GM23338 (cell line): ENCODE measurements around the gene RGL3. TPM values are rescaled to one million over a fixed set of nuclear protein-coding genes. Genes with fewer than 3 reads are reported as not detected.

Source experiments
- ATAC-seq: fragments of 200-7000 bp; cut with Tn5 transposase; 3 replicates; pipeline ENCODE4 v1.9.1; 2020
- DNase-seq: peaks from one replicate; pipeline ENCODE4 v3.0.0-alpha.2; 2015; ENCODE audit warnings: low spot score
- H2AFZ ChIP-seq: fragments of 200-600 bp; sonication (generic); 2 replicates; pipeline ENCODE4 v1.8.0; 2016; ENCODE audit warnings: antibody characterized with exemption, mild to moderate bottlenecking, moderate library complexity
- H3F3A ChIP-seq: fragments of 200-600 bp; sonication (generic); replicated peaks from 2 replicates; pipeline ENCODE4 v1.8.0; 2017; ENCODE audit warnings: antibody characterized with exemption, mixed run types, low read depth
- H3K27ac ChIP-seq: fragments of 200-600 bp; sonication (generic); 2 replicates; pipeline ENCODE4 v1.6.1; 2016; ENCODE audit warnings: low read depth
- H3K27me3 ChIP-seq: fragments of 200-600 bp; sonication (generic); 2 replicates; pipeline ENCODE4 v1.8.0; 2016; ENCODE audit warnings: mild to moderate bottlenecking, mixed run types, moderate library complexity; ENCODE audit not compliant: insufficient read depth
- H3K36me3 ChIP-seq: fragments of 200-600 bp; sonication (generic); 2 replicates; pipeline ENCODE4 v1.8.0; 2016; ENCODE audit warnings: mild to moderate bottlenecking; ENCODE audit not compliant: insufficient read depth
- H3K4me1 ChIP-seq: fragments of 200-600 bp; sonication (generic); 2 replicates; pipeline ENCODE4 v1.8.0; 2016; ENCODE audit warnings: mild to moderate bottlenecking, moderate library complexity; ENCODE audit not compliant: insufficient read depth
- H3K4me2 ChIP-seq: fragments of 200-600 bp; sonication (generic); 2 replicates; pipeline ENCODE4 v1.7.1; 2017; ENCODE audit warnings: mixed run types
- H3K4me3 ChIP-seq: fragments of 200-600 bp; sonication (generic); 2 replicates; pipeline ENCODE4 v1.6.1; 2016; ENCODE audit warnings: mixed run types
- H3K79me2 ChIP-seq: fragments of 200-600 bp; sonication (generic); replicated peaks from 2 replicates; pipeline ENCODE4 v1.8.0; 2017; ENCODE audit warnings: mild to moderate bottlenecking; ENCODE audit not compliant: insufficient read depth
- H3K9me2 ChIP-seq: fragments of 200-600 bp; sonication (generic); 2 replicates; pipeline ENCODE4 v1.8.0; 2017; ENCODE audit not compliant: insufficient read depth
- H4K20me1 ChIP-seq: fragments of 200-600 bp; sonication (generic); replicated peaks from 2 replicates; pipeline ENCODE4 v1.8.0; 2017; ENCODE audit warnings: mild to moderate bottlenecking; ENCODE audit not compliant: insufficient read depth
- H3K27ac Mint-ChIP-seq: 2 replicates; pipeline ENCODE4 v1.8.0; 2020; ENCODE audit warnings: inconsistent platforms, mild to moderate bottlenecking, moderate library complexity, mixed read lengths
- H3K27me3 Mint-ChIP-seq: 3 replicates; pipeline ENCODE4 v1.8.0; 2022; ENCODE audit warnings: low read depth, mild to moderate bottlenecking, moderate library complexity, mixed read lengths, inconsistent platforms; ENCODE audit not compliant: insufficient read depth, poor library complexity
- H3K36me3 Mint-ChIP-seq: 3 replicates; pipeline ENCODE4 v1.8.0; 2021; ENCODE audit warnings: low read depth, mild to moderate bottlenecking, inconsistent platforms, moderate library complexity, mixed read lengths
- H3K4me1 Mint-ChIP-seq: 3 replicates; pipeline ENCODE4 v1.8.0; 2020; ENCODE audit warnings: mild to moderate bottlenecking, inconsistent platforms, mixed read lengths
- H3K4me3 Mint-ChIP-seq: 3 replicates; pipeline ENCODE4 v1.8.0; 2021; ENCODE audit warnings: moderate library complexity, mild to moderate bottlenecking, inconsistent platforms, mixed read lengths
- H3K9me3 Mint-ChIP-seq: 3 replicates; pipeline ENCODE4 v1.8.0; 2020; ENCODE audit warnings: moderate library complexity, mild to moderate bottlenecking, inconsistent platforms, mixed read lengths
- ETS1 ChIP-seq: IDR thresholded peaks from 2 replicates; pipeline ENCODE4 v1.6.1; 2016; ENCODE audit warnings: antibody characterized with exemption
- EZH2 ChIP-seq: fragments of 200-600 bp; sonication (generic); IDR thresholded peaks from one replicate; pipeline ENCODE4 v1.8.0; 2017; ENCODE audit warnings: antibody characterized with exemption, mild to moderate bottlenecking, low read depth; ENCODE audit not compliant: unreplicated experiment
- EZH2phosphoT487 ChIP-seq: fragments of 200-600 bp; sonication (generic); IDR thresholded peaks from one replicate; pipeline ENCODE4 v1.8.1; 2018; ENCODE audit warnings: antibody characterized with exemption; ENCODE audit not compliant: unreplicated experiment
- JUNB ChIP-seq: IDR thresholded peaks from one replicate; pipeline ENCODE4 v1.6.1; 2016; ENCODE audit warnings: antibody characterized with exemption; ENCODE audit not compliant: unreplicated experiment
- NANOG ChIP-seq: IDR thresholded peaks from 2 replicates; pipeline ENCODE4 v1.6.1; 2016; ENCODE audit warnings: antibody characterized with exemption, borderline replicate concordance
- REST ChIP-seq: IDR thresholded peaks from one replicate; pipeline ENCODE4 v1.6.1; 2018; ENCODE audit warnings: antibody characterized with exemption; ENCODE audit not compliant: unreplicated experiment
- ZNF114 ChIP-seq: fragments of 250-450 bp; sonication (Bioruptor Pico); IDR thresholded peaks from 2 replicates; pipeline ENCODE4 v1.5.0; 2020; ENCODE audit warnings: mild to moderate bottlenecking, moderate library complexity
- ZNF331 ChIP-seq: fragments of 250-450 bp; sonication (Bioruptor Pico); IDR thresholded peaks from 2 replicates; pipeline ENCODE4 v1.5.0; 2020; ENCODE audit warnings: low read depth, mild to moderate bottlenecking, moderate library complexity
- ZNF462 ChIP-seq: fragments of 250-450 bp; sonication (Bioruptor Pico); IDR thresholded peaks from 2 replicates; pipeline ENCODE4 v1.5.0; 2020; ENCODE audit warnings: mild to moderate bottlenecking, moderate library complexity
- polyA plus RNA-seq: library from polyadenylated mRNA; unstranded; fragments of >200 nt; fragmentation: Nextera tagmentation; extraction: Ambion mirVana; gene quantifications from 2 replicates; pipeline ENCODE4 v1.2.1, GENCODE V29; 2016
- total RNA-seq: library from RNA; depleted of rRNA; stranded (reverse); fragments of >200 nt; shearing (Covaris generic); gene quantifications from 2 replicates; pipeline ENCODE4 v1.2.3, GENCODE V29; 2014

RGL3 gene
- total and polyA plus RNA-seq, 2 experiments from 2014 or later, result 48.8 to 49.4 TPM

GRCh38 chr19:11365557-11366117, 53.5 kb downstream of the RGL3 start:
- no peaks in the 10 kb centered on the region for H3K9me3 Mint-ChIP-seq
- TF ChIP-seq REST, result no peak
- TF ChIP-seq JUNB, result no peak
- no peak for TF ChIP-seq ZNF114 (CRISPR knock-in tag)
- no peak for TF ChIP-seq ZNF331
- TF ChIP-seq EZH2, result no peak
- no peak for TF ChIP-seq ETS1
- TF ChIP-seq NANOG, result no peak
- Histone ChIP-seq H3K27ac (no peak overlapping the region), H3K4me1 (peaks cover 2% of the 10 kb centered on the region; the same call in 1 of the 2 replicates), H4K20me1 (peaks cover 5% of the 10 kb centered on the region; the same call in 1 of the 2 replicates), H3K4me2 (no peak overlapping the region), H3K36me3 (no peaks in the 10 kb centered on the region), H3K9me2 (no peaks in the 10 kb centered on the region), H3K4me3 (no peak overlapping the region), H3K79me2 (no peaks in the 10 kb centered on the region), H3K27me3 (no peaks in the 10 kb centered on the region), H2AFZ (no peak overlapping the region), H3F3A (no peaks in the 10 kb centered on the region)
- H3K27ac Mint-ChIP-seq, result no peak overlapping the region
- ATAC-seq (no peak), DNase-seq (no peak)
- peaks cover 8% of the 10 kb centered on the region for H3K4me1 Mint-ChIP-seq
- peaks cover 10% of the 10 kb centered on the region for H3K27me3 Mint-ChIP-seq
- H3K4me3 Mint-ChIP-seq, result no peak overlapping the region
- peaks cover 3% of the 10 kb centered on the region; the same call in 1 of the 3 replicates for H3K36me3 Mint-ChIP-seq

- H3K36me3 Mint-ChIP-seq, result 0 out of 3 replicates have a peak, but pooled peaks cover 3% of the 10 kb centered on the region
- Histone ChIP-seq H3K4me3 (no peak overlapping the region), H3K9me2 (no peaks in the 10 kb centered on the region)
- TF ChIP-seq ZNF462 (CRISPR knock-in tag) (no peak), ZNF114 (CRISPR knock-in tag) (no peak), EZH2phosphoT487 (no peak)
These were observed 54.2 kb downstream of the RGL3 start for GRCh38 chr19:11364935-11365334.

More at GRCh38 chr19:11364935-11365334, 54.2 kb downstream of the RGL3 start:
- Histone ChIP-seq H3K4me1 (peaks cover 6% of the 10 kb centered on the region; the same call in 1 of the 2 replicates), H3K4me2 (no peak overlapping the region), H3K27me3 (no peaks in the 10 kb centered on the region), H4K20me1 (peaks cover 5% of the 10 kb centered on the region; the same call in 1 of the 2 replicates), H3K27ac (no peak overlapping the region), H2AFZ (no peak overlapping the region), H3K79me2 (no peaks in the 10 kb centered on the region), H3F3A (no peaks in the 10 kb centered on the region), H3K36me3 (no peaks in the 10 kb centered on the region)
- no peak for ATAC-seq
- H3K27ac Mint-ChIP-seq, result no peak overlapping the region
- no peak overlapping the region for H3K4me3 Mint-ChIP-seq
- H3K4me1 Mint-ChIP-seq, result peaks cover 12% of the 10 kb centered on the region
- no peak for DNase-seq
- peaks cover 15% of the 10 kb centered on the region for H3K27me3 Mint-ChIP-seq
- no peaks in the 10 kb centered on the region for H3K9me3 Mint-ChIP-seq
